IMR-90 (cell line): ENCODE measurements around the gene OR2F1. TPM values are rescaled to one million over a fixed set of nuclear protein-coding genes. Genes with fewer than 3 reads are reported as not detected.

Experiments used
- ATAC-seq: fragments of 200-7000 bp; cut with Tn5 transposase; 2 replicates; pipeline ENCODE4 v1.9.1; 2020; ENCODE audit warnings: low read depth, mild to moderate bottlenecking, moderate library complexity
- BruUV-seq: library from RNA; stranded (reverse); fragments of 400-500 nt; replicated peaks from 2 replicates; lab custom pipeline; 2021; lab: Mats Ljungman, UMichigan
- CTCF ChIA-PET: fragments of 300-600 bp; formaldehyde crosslinking; extraction: SDS; loops from one replicate; lab custom pipeline; 2021; ENCODE audit warnings: antibody characterized with exemption; lab: Yijun Ruan, JAX
- POLR2A ChIA-PET: fragments of 300-600 bp; sonication (Branson Sonifier 250); formaldehyde crosslinking; loops from one replicate; lab custom pipeline; 2022; ENCODE audit warnings: antibody characterized with exemption; ENCODE audit not compliant: unreplicated experiment; lab: Charles Lee
- DNase-seq: peaks from one replicate; pipeline ENCODE4 v3.0.0; 2013
- H2AFZ ChIP-seq: replicated peaks from 2 replicates; pipeline ENCODE3; 2013; ENCODE audit warnings: low read length, mild to moderate bottlenecking; ENCODE audit not compliant: poor library complexity
- H2AK5ac ChIP-seq: 2 replicates; pipeline ENCODE4 v1.6.1; 2013; ENCODE audit warnings: low read depth, low read length, inconsistent platforms
- H2AK9ac ChIP-seq: replicated peaks from 2 replicates; pipeline ENCODE3; 2013; ENCODE audit warnings: mild to moderate bottlenecking, low read depth, low read length, moderate library complexity; ENCODE audit not compliant: poor library complexity
- H2BK120ac ChIP-seq: 2 replicates; pipeline ENCODE4 v1.6.1; 2013; ENCODE audit warnings: low read depth, low read length, inconsistent platforms
- H2BK15ac ChIP-seq: 3 replicates; pipeline ENCODE4 v1.6.1; 2013; ENCODE audit warnings: low read depth, low read length, inconsistent platforms
- H2BK20ac ChIP-seq: 2 replicates; pipeline ENCODE4 v1.6.1; 2013; ENCODE audit warnings: low read depth, mild to moderate bottlenecking, inconsistent platforms, low read length, moderate library complexity
- H2BK5ac ChIP-seq: 2 replicates; pipeline ENCODE4 v1.6.1; 2013; ENCODE audit warnings: mild to moderate bottlenecking, low read depth, low read length, inconsistent platforms; ENCODE audit not compliant: poor library complexity, severe bottlenecking
- H3K14ac ChIP-seq: replicated peaks from 2 replicates; pipeline ENCODE4 v1.6.1; 2013; ENCODE audit warnings: low read depth, low read length, inconsistent platforms
- H3K18ac ChIP-seq: 2 replicates; pipeline ENCODE4 v1.6.1; 2013; ENCODE audit warnings: low read depth, low read length, control low read depth
- H3K23ac ChIP-seq: 2 replicates; pipeline ENCODE4 v1.6.1; 2013; ENCODE audit warnings: low read depth, low read length, inconsistent platforms
- H3K27ac ChIP-seq: 2 replicates; pipeline ENCODE4 v1.5.1; 2013; ENCODE audit warnings: mild to moderate bottlenecking, control low read depth, low read length; ENCODE audit not compliant: insufficient read depth
- H3K27me3 ChIP-seq: 2 replicates; pipeline ENCODE4 v1.6.1; 2013; ENCODE audit warnings: low read length; ENCODE audit not compliant: control insufficient read depth, insufficient read depth
- H3K36me3 ChIP-seq: 2 replicates; pipeline ENCODE4 v1.6.1; 2013; ENCODE audit warnings: low read length, mixed read lengths; ENCODE audit not compliant: control insufficient read depth, insufficient read depth
- H3K4ac ChIP-seq: 2 replicates; pipeline ENCODE4 v1.6.1; 2013; ENCODE audit warnings: low read depth, low read length, inconsistent platforms
- H3K4me1 ChIP-seq: 2 replicates; pipeline ENCODE4 v1.6.1; 2013; ENCODE audit warnings: low read length, mixed read lengths; ENCODE audit not compliant: control insufficient read depth, insufficient read depth
- H3K4me2 ChIP-seq: 2 replicates; pipeline ENCODE4 v1.6.1; 2013; ENCODE audit warnings: low read depth, mild to moderate bottlenecking, control low read depth, low read length, moderate library complexity
- H3K4me3 ChIP-seq: 2 replicates; pipeline ENCODE4 v1.5.1; 2013; ENCODE audit warnings: low read depth, mild to moderate bottlenecking, control low read depth, low read length, moderate library complexity; ENCODE audit not compliant: insufficient read depth
- H3K56ac ChIP-seq: 2 replicates; pipeline ENCODE4 v1.6.1; 2013; ENCODE audit warnings: low read length, inconsistent platforms; ENCODE audit not compliant: insufficient read depth; ENCODE audit errors: extremely low read depth
- H3K79me1 ChIP-seq, 2 experiments: 2 replicates each; pipeline ENCODE4 v1.6.1; 2013; ENCODE audit warnings: low read length in 2 of 2, inconsistent platforms in 1 of 2, low read depth in 1 of 2
- H3K9ac ChIP-seq: 2 replicates; pipeline ENCODE4 v1.6.1; 2013; ENCODE audit warnings: low read depth, low read length, control low read depth
- H3K9me1 ChIP-seq: 2 replicates; pipeline ENCODE4 v1.6.1; 2013; ENCODE audit warnings: low read length, inconsistent platforms; ENCODE audit not compliant: insufficient read depth
- H3K9me3 ChIP-seq: 2 replicates; pipeline ENCODE4 v1.6.1; 2013; ENCODE audit warnings: low read length; ENCODE audit not compliant: control insufficient read depth, insufficient read depth
- H4K20me1 ChIP-seq: 2 replicates; pipeline ENCODE4 v1.6.1; 2013; ENCODE audit warnings: low read length, inconsistent platforms; ENCODE audit not compliant: insufficient read depth
- H4K5ac ChIP-seq: 2 replicates; pipeline ENCODE4 v1.6.1; 2013; ENCODE audit warnings: mild to moderate bottlenecking, low read depth, low read length, control low read depth
- H4K8ac ChIP-seq, 2 experiments: 2 replicates each; pipeline ENCODE4 v1.6.1; 2013; ENCODE audit warnings: low read depth in 2 of 2, low read length in 2 of 2, control low read depth in 1 of 2, inconsistent platforms in 1 of 2
- H4K91ac ChIP-seq: 2 replicates; pipeline ENCODE4 v1.6.1; 2013; ENCODE audit warnings: low read depth, low read length, inconsistent platforms; ENCODE audit not compliant: insufficient read depth
- BHLHE40 ChIP-seq: fragments of 150-350 bp; IDR thresholded peaks from 2 replicates; pipeline ENCODE4 v1.6.1; 2016; ENCODE audit warnings: mild to moderate bottlenecking, low read depth, low read length
- CEBPB ChIP-seq: IDR thresholded peaks from 2 replicates; pipeline ENCODE4 v1.6.1; 2012; ENCODE audit warnings: low read depth, low read length, improper control_type of control experiment
- CHD1 ChIP-seq: IDR thresholded peaks from 2 replicates; pipeline ENCODE4 v1.6.1; 2012; ENCODE audit warnings: low read depth, low read length, improper control_type of control experiment
- CTCF ChIP-seq: conservative IDR thresholded peaks from 2 replicates; pipeline ENCODE4 v1.5.1; 2012; ENCODE audit warnings: mild to moderate bottlenecking, low read depth, low read length, improper control_type of control experiment
- FOS ChIP-seq: fragments of 150-350 bp; IDR thresholded peaks from 2 replicates; pipeline ENCODE4 v1.6.1; 2016; ENCODE audit warnings: low read depth, low read length
- MAFK ChIP-seq: IDR thresholded peaks from 2 replicates; pipeline ENCODE4 v1.6.1; 2012; ENCODE audit warnings: low read depth, low read length, improper control_type of control experiment
- MAZ ChIP-seq: IDR thresholded peaks from 2 replicates; pipeline ENCODE4 v1.6.1; 2012; ENCODE audit warnings: low read depth, mild to moderate bottlenecking, low read length, improper control_type of control experiment, moderate library complexity, borderline replicate concordance
- MXI1 ChIP-seq: IDR thresholded peaks from 2 replicates; pipeline ENCODE4 v1.6.1; 2012; ENCODE audit warnings: low read depth, mild to moderate bottlenecking, low read length, moderate library complexity, borderline replicate concordance
- NFE2L2 ChIP-seq: fragments of 150-350 bp; IDR thresholded peaks from 2 replicates; pipeline ENCODE4 v1.6.1; 2016; ENCODE audit warnings: low read depth, mild to moderate bottlenecking, low read length
- POLR2A ChIP-seq: IDR thresholded peaks from 2 replicates; pipeline ENCODE4 v1.6.1; 2012; ENCODE audit warnings: mild to moderate bottlenecking, low read depth, low read length
- RAD21 ChIP-seq: IDR thresholded peaks from 2 replicates; pipeline ENCODE4 v1.6.1; 2012; ENCODE audit warnings: low read length, improper control_type of control experiment
- RCOR1 ChIP-seq: IDR thresholded peaks from 2 replicates; pipeline ENCODE4 v1.6.1; 2012; ENCODE audit warnings: mild to moderate bottlenecking, low read length, improper control_type of control experiment; ENCODE audit not compliant: insufficient replicate concordance
- RFX5 ChIP-seq: IDR thresholded peaks from 2 replicates; pipeline ENCODE4 v1.8.0; 2012; ENCODE audit warnings: low read depth, mild to moderate bottlenecking, low read length, moderate library complexity
- SMC3 ChIP-seq: fragments of 150-350 bp; IDR thresholded peaks from 2 replicates; pipeline ENCODE4 v1.6.1; 2016; ENCODE audit warnings: low read depth, mild to moderate bottlenecking, antibody characterized with exemption, low read length, moderate library complexity
- USF2 ChIP-seq: fragments of 150-350 bp; IDR thresholded peaks from 2 replicates; pipeline ENCODE4 v1.6.1; 2017; ENCODE audit warnings: mild to moderate bottlenecking, antibody characterized with exemption, low read length, low read depth
- dilution Hi-C: fragments of 300-500 bp; cut with HindIII; formaldehyde crosslinking; loops from one replicate; pipeline ENCODE4 v1.14.3; 2018; ENCODE audit warnings: low sequenced_read_pairs; ENCODE audit not compliant: unreplicated experiment
- in situ Hi-C: fragments of 300-500 bp; cut with MboI; formaldehyde crosslinking; loops from 3 replicates; pipeline ENCODE4 v1.14.3; 2019; ENCODE audit warnings: low sequenced_read_pairs, inconsistent platforms, mixed read lengths
- intact Hi-C: fragments of 100-400 bp; cut with micrococcal nuclease; formaldehyde crosslinking; loops from 2 replicates; pipeline ENCODE4 v1.10.0; 2022
- polyA plus RNA-seq, 3 experiments: library from polyadenylated mRNA; depleted of rRNA; stranded (reverse); fragments of >200 nt; gene quantifications; 2 replicates each; pipeline ENCODE4 v1.2.3, GENCODE V29; 2012; ENCODE audit warnings: low replicate concordance in 1 of 3
- total RNA-seq: library from RNA; depleted of rRNA; stranded (reverse); fragments of >200 nt; gene quantifications from 2 replicates; pipeline ENCODE4 v1.2.3, GENCODE V29; 2012
- TF ChIP-seq, protein P1 (sequence below): fragments of 150-350 bp; IDR thresholded peaks from 2 replicates; pipeline ENCODE4 v1.6.1; 2016; ENCODE audit warnings: low read depth, mild to moderate bottlenecking, low read length, moderate library complexity, borderline replicate concordance

The OR2F1 gene
- total and polyA plus RNA-seq, 2 of the 4 experiments (the other 2 are of a cell fraction): not detected

DNA sequence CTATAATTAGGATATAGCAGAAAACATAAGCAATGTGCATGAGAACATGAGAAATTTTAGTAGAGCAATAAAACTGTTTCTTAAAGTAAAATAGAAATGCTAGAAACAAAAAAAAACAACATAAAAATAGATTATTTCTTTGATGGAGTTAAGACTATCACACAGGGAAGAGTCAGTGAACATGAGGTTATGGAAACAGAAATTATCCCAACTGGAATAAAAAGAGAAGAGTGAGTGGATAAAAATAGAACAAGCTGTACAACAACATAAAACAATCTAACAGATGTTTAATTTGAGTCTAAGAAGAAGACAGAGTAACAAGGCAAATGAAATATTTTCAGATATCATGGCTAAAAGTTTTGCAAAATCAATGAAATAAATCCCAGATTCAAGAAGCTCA is 38.0 kb downstream of the OR2F1 start:
- POLR2A ChIA-PET: no interaction called here
- in situ Hi-C loops: no loop called here
- no TSS peak for BruUV-seq

More for the DNA sequence above, 38.0 kb downstream of the OR2F1 start:
- no peak overlapping the region for H2BK15ac ChIP-seq
- no peak overlapping the region for H3K18ac ChIP-seq
- intact Hi-C loops (no loop called here), dilution Hi-C loops (no loop called here)
- TF ChIP-seq POLR2A (no peak), RCOR1 (no peak), CTCF (no peak), MAFK (no peak), CHD1 (no peak), RAD21 (no peak), USF2 (no peak), FOS (no peak), CEBPB (no peak), MXI1 (no peak), RFX5 (no peak), SMC3 (no peak), BHLHE40 (no peak), NFE2L2 (no peak), MAZ (no peak)
- TF ChIP-seq, protein P1, sequence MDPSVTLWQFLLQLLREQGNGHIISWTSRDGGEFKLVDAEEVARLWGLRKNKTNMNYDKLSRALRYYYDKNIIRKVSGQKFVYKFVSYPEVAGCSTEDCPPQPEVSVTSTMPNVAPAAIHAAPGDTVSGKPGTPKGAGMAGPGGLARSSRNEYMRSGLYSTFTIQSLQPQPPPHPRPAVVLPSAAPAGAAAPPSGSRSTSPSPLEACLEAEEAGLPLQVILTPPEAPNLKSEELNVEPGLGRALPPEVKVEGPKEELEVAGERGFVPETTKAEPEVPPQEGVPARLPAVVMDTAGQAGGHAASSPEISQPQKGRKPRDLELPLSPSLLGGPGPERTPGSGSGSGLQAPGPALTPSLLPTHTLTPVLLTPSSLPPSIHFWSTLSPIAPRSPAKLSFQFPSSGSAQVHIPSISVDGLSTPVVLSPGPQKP: no peak
- H2AK9ac ChIP-seq: no peak overlapping the region
- H3K4me1 ChIP-seq: peaks cover 2% of the 10 kb centered on the region; the same call in 1 of the 2 replicates
- H2AK5ac ChIP-seq: no peak overlapping the region
- no peak overlapping the region for H3K23ac ChIP-seq
- H4K91ac ChIP-seq: no peak overlapping the region
- no peak overlapping the region for H2BK120ac ChIP-seq
- H3K27ac ChIP-seq: no peak overlapping the region
- H3K9me1 ChIP-seq: no peaks in the 10 kb centered on the region
- H3K4me3 ChIP-seq: no peak overlapping the region
- CTCF ChIA-PET: no interaction called here
- no peak overlapping the region for H2BK5ac ChIP-seq
- no peak overlapping the region for H3K4me2 ChIP-seq
- no peak overlapping the region for H3K4ac ChIP-seq
- H2AFZ ChIP-seq: no peak overlapping the region
- H3K9me3 ChIP-seq: no peaks in the 10 kb centered on the region
- no peak overlapping the region for H4K8ac ChIP-seq
- H3K14ac ChIP-seq: no peak overlapping the region
- no peaks in the 10 kb centered on the region for H3K79me1 ChIP-seq
- no peak overlapping the region for H4K5ac ChIP-seq
- no peak overlapping the region for H3K9ac ChIP-seq
- no peaks in the 10 kb centered on the region for H4K20me1 ChIP-seq
- no peak for ATAC-seq
- no peak for DNase-seq
- H2BK20ac ChIP-seq: no peak overlapping the region
- no peaks in the 10 kb centered on the region for H3K27me3 ChIP-seq
- no peaks in the 10 kb centered on the region for H3K36me3 ChIP-seq
- no peak overlapping the region for H3K56ac ChIP-seq
